GM21515 (cell line): ENCODE data around the gene TSPAN15.

Source experiments
- ATAC-seq: cut with Tn5 transposase; IDR thresholded peaks from one replicate; pipeline ENCODE4 v1.9.1; 2021; ENCODE audit not compliant: unreplicated experiment

The TSPAN15 gene

DNA sequence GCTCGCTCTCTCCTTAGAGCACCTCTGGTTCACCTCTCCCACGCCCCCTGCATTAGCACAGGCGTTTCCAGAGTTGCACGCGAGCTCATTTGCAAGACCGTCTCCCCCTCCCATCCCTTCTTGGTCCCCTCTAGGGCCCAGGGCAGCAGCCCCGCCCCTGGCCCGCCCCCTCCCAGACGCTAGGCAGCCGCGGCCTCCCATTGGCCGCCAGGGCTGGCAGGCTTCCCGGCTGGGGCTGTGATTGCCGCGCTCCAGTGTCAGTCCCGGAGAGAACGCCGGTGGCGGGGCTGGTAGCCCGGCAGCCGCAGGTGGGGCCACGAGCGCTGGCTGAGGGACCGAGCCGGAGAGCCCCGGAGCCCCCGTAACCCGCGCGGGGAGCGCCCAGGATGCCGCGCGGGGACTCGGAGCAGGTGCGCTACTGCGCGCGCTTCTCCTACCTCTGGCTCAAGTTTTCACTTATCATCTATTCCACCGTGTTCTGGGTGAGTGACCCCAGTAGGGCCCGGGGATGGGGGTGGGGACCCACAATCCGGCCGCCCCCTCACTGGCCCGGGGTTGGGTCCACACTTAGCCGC lies at the start of gene TSPAN15:
TSPAN15 (plus strand) TSS at position 257 of the 575 bp plus-strand sequence; CDS start at position 387, 130 bp downstream.
- peak; percentile 85 for ATAC-seq

DNA sequence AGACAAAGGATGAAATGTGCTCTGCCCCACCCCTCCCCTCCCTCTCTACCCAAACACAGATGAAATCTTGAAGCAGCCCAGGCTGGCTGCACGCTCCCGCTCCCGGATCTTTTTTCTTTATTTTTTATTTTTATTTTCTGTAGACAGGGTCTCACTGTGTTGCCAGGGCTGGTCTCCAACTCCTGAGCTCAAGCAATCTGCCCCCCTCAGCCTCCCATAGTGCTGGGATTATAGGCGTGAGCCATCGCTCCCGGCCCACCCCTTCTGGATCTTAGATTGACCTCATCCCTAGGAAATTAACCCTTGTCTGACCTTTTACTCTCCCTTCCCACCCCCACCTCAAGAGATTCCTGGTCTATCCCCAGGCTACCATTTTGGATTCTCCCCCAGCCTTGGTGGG lies 48.9 kb upstream of the TSPAN15 start:
- ATAC-seq = no peak

DNA sequence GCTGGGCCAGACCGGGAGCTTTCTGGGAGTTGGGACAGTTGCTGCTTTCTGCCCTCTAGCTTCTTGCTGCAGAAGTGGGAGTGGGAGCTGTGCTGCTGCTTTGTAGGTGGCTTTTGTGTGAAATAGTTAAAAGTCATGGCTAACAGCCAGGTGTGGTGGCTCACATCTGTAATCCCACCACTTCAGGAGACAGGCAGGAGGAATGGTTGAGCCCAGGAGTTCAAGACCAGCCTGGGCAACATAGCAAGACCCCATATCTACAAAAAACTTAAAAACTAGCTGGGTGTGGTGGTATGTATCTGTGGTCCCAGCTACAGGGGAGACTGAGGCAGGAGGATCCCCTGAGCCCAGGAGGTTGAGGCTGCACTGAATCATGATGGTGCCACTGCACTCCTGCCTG lies 48.2 kb upstream of the TSPAN15 start:
- no peak for ATAC-seq

DNA sequence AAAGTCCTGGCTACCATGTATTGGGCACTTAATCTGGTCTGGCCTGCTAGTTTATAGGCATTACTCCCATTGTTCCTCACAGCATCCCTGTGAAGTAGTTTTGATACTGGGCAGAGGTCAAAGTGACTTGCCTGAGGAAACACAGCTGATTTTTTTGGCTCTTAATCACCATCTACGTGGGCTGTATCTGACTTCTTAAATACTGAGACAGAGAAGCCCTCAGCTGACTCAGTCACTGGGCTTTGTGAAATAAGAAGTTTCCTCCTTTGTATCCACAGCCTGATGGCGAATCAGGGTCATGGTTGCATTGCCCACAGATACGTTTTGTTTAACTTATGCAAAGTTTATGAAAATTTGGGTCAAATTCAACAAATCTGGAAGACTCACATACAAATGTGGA lies 47.7 kb upstream of the TSPAN15 start:
- no peak for ATAC-seq

DNA sequence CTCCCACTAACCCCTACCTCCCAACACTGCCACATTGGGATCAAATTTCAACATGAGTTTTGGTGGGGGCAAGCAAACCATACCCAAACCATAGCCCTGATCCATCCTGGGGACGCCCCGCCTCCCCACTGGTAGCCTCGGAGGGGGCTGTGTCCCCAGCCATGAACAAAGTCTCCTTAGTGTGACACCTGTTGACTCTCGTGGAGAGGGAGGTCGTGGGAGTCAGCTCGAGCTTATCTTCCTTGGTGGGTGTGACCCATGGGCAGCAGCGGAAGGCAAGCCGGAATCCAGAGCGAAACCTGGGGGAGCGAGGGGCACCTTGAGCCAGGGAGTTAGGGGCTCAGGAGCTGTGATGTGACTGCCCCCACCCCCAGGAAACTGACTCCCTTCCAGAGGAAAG lies 46.5 kb upstream of the TSPAN15 start:
- no peak for ATAC-seq

DNA sequence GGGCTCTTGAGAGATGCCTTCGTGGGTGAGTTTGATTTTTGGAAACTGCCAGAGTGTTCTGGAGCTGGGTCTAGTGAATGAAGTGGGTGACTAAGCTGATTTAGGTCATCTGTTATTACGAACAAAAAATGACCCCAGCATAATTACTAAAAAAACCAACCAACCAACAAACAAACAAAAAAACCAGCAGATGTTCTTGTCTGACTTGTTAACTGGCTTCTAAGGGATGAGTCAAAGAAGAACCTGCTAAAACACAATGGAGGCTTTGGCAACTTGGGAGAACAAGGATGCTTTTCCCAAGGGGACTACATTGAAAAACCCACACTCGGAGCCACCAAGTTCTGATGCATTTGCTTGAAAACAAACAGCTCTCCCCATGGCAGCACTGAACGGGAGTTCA lies 46.0 kb upstream of the TSPAN15 start:
- ATAC-seq = no peak

DNA sequence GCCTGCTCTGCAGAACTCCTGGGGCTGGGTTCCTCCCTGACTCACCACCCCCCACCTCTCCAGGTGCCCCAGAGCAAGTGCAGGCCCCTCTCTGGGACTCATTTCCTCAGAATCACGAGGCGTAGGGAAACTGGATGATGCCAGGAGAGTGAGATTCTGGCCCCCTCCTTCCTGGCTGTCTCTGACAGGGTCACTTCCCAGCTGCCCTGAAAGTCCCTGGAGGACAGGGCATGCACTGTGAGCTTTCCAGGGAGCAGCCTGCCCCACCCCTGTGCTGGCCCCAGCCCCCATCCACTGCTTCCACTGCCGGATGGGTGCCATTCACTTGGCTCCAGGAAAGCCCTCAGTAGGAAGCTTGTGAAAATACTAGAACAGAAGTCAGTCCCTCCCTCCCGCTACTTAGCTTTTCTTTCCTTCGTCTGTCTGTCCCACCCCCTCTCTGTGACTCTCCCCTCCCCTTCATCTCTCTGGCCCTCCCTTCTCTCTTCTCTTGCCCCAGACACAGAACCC lies 44.9 kb upstream of the TSPAN15 start:
- no peak for ATAC-seq

DNA sequence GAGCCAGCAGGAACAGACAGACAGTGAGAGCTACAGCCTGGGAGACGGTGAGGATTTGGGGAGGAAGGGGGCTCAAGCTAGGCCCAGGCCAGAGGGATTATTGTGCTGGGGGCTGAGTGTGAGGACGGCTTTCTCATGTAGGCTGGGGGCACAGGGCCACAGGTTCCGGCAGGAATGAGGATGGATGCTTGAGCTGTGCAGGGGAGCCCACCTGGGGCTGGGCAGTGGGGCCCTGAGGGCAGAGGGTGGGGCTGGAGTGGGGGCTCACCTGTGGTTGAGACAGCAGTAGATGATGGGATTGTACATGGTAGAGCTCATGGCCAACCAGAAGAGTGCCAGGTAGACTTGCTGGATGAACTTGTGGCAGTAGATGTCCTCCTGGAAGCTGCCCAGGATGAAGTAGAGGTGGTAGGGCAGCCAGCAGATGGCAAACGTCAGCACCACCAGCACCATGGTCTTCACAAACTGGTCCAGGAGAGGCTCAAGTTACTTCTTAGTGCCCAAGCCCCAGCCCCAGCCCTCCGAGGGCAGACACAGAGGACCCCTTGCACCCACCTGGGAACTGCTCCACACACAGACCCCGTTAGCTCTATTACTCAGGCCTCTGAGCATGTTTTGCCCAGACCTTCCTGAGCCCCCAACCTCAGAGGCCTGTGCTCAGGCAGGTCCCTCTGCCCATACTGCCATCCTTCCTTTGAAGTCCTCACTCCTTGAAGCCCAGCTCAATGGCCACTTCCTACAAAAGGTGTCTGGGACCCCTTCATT lies 44.3 kb upstream of the TSPAN15 start:
- no peak for ATAC-seq

DNA sequence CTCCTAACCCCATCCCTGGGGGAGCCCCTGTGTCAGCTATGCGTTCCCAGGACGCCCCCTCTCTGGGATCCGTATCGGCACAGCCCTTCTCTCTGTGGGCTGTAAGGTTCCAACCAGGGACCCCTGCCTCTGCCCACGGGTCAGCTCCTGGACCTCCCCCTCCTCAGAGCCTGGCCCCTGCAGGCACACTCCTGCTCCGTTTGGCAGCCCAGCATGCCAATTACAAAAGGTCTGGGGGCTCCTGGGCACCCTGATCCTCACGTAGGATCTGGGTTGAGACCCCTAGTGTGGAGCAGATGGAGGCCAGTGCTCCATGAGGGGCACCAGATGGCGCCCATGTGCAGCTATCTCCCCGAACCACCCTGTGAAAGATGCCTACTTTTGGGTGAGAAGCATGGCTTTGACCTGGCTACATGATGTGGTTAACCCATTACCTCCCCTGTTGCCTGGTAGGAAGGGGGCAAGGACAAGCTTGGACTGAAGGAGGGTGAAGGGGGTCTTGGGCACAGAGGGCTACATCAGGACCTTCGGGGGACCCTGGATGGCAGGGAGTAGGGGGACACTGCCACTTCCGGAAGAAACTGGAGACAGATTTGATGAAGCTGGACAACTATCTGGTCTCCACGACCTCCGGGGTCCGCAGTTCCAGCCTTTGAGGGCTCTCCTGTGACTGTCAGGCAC lies 43.5 kb upstream of the TSPAN15 start:
- ATAC-seq = no peak

DNA sequence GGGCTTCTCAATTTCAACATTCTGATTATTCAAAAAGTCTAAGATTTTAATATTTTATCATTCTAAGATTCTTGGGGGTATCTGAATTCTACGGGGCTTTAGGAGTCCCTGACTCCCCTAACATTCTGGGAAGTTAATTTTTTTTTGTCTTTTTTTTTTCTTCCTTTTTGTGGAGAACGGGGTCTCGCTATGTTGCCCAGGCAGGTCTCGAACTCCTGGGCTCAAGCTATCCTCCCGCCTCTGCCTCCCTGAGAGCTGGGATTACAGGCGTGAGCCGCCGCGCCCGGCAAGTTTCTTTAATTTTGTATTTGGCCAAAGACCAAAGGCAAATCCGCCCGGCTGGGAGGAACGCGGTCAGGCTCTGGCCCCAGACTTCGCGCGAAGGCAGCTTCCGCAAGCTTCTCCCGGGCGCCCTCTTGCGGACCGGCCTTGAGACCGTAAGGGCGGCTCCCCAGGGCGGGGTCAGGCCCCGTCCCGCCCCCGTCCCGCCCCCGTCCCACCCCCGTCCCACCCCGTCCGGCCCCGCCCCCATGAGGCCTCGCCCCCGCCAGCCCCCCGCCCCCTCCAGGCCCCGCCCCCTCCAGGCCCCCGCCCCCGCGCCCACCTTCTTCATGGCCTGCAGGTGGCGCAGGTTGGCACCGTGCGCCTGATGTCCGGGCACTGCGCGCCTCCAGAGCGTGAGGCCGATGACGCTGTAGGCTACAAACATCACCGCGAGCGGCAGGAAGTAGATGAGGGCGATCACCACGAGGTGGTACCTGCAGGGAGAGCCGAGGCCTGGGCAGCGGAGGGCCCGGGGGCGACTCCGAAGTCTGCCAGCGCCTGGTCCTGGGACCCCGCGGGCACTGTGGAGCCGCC lies 42.7 kb upstream of the TSPAN15 start:
- peak; percentile 82 for ATAC-seq

DNA sequence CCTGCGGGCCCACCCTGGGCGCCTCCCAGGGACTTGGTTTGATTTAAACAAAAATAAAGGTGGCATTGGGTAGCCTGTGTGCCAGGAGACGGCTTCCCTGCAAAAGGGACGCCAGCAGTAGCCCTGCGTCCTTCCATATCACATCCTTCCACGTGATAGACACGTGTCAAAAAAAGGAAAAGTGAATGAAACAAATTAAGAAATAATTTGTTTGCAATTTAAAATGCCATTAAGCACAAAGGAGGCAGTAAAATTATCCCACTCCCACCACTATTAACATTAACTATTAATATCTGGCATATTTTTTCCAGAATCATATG lies 42.1 kb upstream of the TSPAN15 start:
- no peak for ATAC-seq

DNA sequence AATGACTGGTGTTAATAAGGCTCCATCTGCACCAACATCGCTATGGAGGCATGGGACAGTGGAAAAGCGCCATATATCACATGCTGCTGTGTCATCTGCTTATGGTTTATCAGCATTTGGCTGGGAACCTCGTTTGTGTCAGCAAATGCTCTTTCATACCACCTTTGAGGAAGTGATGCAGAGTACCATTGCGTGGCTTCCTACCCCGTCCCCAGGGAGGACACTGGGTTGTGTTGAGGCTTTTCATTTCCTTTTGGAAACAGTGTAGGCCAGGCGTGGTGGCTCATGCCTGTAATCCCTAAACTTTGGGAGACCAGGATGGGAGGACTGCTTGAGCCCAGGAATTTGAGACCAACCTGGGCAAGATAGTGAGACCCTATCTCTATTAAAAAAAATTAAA lies 41.3 kb upstream of the TSPAN15 start:
- ATAC-seq = no peak

DNA sequence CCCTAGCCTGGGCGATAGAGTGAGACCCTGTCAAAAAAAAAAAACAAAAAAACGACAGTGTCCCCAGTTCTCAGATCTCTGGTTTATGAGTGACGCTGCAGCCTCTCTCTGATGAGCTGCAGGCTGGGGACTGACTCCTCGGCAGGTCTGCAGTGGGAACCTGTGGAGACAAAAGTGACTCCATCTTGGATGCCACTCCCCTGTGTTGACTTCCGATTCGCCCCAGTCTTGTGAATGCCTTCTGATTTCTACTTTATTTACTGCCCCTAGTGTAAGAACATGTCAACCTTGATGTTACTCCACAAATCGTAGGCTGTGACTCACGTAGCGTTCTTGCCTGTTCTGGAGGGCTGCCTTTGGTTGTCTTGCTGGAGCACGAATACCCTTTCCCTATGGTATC lies 40.8 kb upstream of the TSPAN15 start:
- ATAC-seq = no peak

DNA sequence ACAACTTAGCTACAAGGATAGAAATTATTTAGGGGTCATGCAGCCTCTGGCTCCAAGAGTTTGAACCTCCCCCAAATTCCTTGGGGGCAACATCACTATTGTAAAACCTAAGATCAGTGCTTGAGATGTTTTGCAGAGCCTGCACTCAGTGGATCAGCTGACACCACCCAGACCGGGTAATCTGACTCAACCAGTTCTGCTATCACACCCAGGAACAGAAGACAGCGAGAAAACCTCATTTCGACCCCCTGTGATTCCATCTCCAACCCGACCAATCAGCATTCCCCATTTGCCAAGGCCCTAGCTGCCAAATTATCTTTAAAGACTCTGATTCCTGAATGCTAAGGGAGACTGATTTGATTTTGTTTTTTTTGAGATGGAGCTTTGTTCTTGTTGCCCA lies 39.8 kb upstream of the TSPAN15 start:
- no peak for ATAC-seq

DNA sequence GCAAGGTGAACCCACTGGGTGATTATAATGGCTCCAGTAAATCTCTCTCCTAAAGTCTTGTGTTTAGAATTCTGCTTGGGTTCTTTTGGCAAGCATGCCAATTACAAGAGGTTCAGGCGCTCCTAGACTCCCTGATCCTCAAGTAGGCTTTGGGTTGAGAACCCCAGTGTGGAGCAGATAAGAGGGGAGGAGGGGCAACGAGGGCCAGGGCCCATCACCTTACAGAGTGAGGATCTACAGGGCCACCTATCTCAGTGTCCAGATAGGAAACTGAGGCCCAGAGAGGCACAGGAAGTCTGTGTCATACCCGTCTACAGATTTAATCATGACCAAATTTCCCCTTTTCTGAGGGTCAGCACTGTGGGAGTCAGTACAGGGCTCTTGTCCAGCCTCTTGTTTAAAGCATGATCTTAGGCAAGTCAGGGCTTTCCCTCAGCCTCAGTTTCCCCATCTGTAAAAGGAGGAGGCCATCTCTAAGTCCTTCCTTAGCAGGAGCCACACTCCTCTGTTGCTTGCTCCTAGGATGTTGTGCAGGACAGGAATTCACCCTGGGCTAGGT lies 39.0 kb upstream of the TSPAN15 start:
- ATAC-seq = no peak

DNA sequence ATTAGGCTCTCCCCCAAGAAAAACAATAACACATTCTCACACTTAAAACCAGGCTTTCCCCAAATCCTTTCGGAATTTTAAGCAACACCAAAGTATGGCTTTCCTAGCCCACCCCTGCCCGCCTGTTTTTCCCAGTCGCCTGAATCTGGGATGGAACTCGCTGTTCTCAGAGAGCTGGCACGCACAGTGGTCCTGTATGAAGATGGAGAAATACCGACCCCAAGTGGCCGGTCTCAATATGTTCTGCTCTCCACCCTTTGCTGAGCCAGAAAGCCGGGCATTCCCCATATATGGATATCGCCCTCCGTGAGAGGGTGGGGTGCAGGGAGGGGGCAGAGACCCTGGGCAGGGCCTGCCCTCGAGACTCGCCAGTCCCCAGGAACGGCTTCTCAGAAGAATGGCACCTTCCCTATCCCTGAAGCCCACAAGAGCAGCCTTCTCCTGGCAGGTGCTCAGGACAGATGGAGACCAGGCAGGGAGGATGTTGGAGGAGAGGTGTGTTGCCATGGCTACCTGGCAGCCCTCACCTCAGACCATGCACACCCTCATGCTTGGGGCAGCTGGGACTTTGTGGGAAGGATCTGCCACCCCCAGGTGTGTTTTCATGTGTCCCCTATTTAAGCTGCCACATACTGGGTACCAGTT lies 37.9 kb upstream of the TSPAN15 start:
- ATAC-seq = no peak

DNA sequence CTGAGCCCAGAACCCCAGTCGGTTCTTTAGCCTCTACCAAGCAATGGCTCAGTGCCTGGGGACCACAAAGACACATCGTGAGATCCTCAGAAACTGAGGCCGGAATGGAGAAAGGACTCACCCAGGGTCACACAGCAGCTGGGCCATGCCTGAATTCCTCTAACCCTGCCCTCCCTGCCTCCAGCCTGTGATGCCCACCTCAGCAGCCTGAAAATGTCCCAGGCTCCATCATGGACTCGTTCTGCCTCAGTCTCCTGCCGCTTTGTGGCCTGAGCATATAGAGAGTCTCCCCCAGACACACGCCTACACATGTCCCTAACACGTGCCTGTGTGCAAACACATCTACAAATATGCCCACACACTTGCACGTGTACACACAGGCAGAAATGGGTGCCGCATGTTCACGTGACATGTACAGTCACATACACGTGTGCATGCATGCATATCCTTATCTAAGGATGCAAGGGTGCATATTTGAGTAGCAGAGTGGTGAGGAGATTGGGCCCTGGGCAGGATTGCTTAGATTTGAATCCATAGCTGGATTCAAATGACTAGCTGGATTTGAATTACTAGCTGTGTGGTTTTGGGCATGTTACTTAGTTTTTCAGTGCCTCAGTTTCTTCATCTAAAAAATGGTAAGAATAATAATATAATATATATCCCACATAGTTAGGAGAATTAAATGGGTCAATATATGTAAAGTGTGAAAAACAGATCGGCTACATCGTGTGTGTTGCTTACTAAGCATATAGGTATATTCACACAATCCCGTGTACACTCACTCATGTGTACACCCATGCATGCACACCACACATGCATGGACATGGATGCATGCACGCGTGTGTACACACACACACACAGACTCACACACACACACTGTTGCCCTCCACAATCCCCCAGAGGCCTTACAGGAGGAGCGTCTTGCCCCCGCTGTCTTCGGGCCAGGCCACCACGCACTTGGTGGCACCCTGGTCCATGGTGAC lies 36.9 kb upstream of the TSPAN15 start:
- ATAC-seq = no peak

DNA sequence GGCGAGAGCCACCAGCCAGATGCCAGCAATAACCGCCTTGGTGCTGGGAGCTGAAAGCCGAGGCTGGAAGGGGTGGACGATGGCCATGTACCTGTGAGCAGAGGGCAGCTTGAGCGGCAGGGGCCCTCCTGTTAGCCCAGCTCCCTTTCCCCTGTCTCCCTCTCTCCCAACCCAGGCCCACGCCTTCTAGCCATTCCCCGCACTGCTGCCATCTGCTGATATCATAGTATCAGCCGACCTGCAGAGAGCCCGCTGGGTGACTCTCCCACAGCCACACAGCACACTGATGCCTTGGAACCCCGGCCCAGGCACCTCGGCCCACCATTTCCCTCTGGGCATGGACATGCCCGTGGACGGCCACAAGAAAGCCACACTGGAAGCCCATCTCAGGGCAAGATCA lies 36.2 kb upstream of the TSPAN15 start:
- no peak for ATAC-seq

DNA sequence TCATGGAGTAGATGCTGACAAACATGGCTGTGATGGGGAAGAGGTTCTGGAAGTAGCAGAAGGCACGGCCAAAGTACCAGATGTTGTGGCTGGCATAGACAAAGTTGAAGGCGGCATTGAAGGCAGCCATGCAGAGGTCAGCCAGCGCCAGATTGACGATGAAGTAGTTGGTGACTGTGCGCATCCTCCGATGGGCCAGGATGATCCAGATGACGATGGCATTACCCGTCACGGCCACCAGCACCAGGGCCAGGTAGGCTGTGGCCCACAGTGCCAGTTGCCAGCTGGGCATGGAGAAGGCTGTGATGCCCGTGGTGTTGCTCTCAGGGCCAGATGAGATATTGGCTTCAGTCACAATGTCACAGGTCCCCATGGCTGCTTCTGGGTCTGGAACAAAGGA lies 35.3 kb upstream of the TSPAN15 start:
- ATAC-seq = no peak
